Type B pancreatic cell (in vitro differentiated cells): Measurements from ENCODE around the gene LRMDA. TPM values are rescaled to one million over a fixed set of nuclear protein-coding genes. Genes with fewer than 3 reads are reported as not detected.
A peak's percentile ranks its signal among the peaks of the same experiment; 100 is the strongest.

Experiments
- DNase-seq: peaks from one replicate; pipeline ENCODE4 v3.0.0; 2021; ENCODE audit warnings: mixed read lengths; ENCODE audit not compliant: unreplicated experiment; ENCODE audit errors: extremely low spot score
- H3K27ac Mint-ChIP-seq: 2 replicates; pipeline ENCODE4 v1.8.0; 2021; ENCODE audit warnings: mild to moderate bottlenecking, mixed read lengths
- H3K27me3 Mint-ChIP-seq: 2 replicates; pipeline ENCODE4 v1.8.0; 2021; ENCODE audit warnings: mixed read lengths
- H3K36me3 Mint-ChIP-seq: 2 replicates; pipeline ENCODE4 v1.8.0; 2021; ENCODE audit warnings: mixed read lengths
- H3K4me1 Mint-ChIP-seq: one replicate; pipeline ENCODE4 v1.8.0; 2021; ENCODE audit warnings: mixed read lengths; ENCODE audit not compliant: unreplicated experiment
- H3K4me3 Mint-ChIP-seq: 2 replicates; pipeline ENCODE4 v1.8.0; 2021; ENCODE audit warnings: mild to moderate bottlenecking, mixed read lengths
- H3K9me3 Mint-ChIP-seq: 2 replicates; pipeline ENCODE4 v1.8.0; 2021; ENCODE audit warnings: mixed read lengths
- total RNA-seq: library from RNA; stranded (reverse); gene quantifications from 2 replicates; pipeline ENCODE4 v1.2.1, GENCODE V29; 2021; ENCODE audit warnings: low replicate concordance
- TF ChIP-seq, protein P1 (sequence below): fragments of 200-600 bp; sonication (generic); conservative IDR thresholded peaks from 2 replicates; pipeline ENCODE4 v1.5.0; 2021; ENCODE audit warnings: antibody characterized with exemption, mild to moderate bottlenecking

Gene LRMDA
- total RNA-seq, 1 donor from 2014 or later, result 2.0 TPM

- H3K27me3 Mint-ChIP-seq, result peaks cover 49% of the 10 kb centered on the region
- no peak for DNase-seq
- H3K27ac Mint-ChIP-seq, result no peak overlapping the region
- peaks cover 36% of the 10 kb centered on the region for H3K4me1 Mint-ChIP-seq
- H3K36me3 Mint-ChIP-seq, result peaks cover 7% of the 10 kb centered on the region
- TF ChIP-seq, protein P1, sequence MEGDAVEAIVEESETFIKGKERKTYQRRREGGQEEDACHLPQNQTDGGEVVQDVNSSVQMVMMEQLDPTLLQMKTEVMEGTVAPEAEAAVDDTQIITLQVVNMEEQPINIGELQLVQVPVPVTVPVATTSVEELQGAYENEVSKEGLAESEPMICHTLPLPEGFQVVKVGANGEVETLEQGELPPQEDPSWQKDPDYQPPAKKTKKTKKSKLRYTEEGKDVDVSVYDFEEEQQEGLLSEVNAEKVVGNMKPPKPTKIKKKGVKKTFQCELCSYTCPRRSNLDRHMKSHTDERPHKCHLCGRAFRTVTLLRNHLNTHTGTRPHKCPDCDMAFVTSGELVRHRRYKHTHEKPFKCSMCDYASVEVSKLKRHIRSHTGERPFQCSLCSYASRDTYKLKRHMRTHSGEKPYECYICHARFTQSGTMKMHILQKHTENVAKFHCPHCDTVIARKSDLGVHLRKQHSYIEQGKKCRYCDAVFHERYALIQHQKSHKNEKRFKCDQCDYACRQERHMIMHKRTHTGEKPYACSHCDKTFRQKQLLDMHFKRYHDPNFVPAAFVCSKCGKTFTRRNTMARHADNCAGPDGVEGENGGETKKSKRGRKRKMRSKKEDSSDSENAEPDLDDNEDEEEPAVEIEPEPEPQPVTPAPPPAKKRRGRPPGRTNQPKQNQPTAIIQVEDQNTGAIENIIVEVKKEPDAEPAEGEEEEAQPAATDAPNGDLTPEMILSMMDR, result no peak
- H3K9me3 Mint-ChIP-seq, result peaks cover 4% of the 10 kb centered on the region
- H3K4me3 Mint-ChIP-seq, result no peak overlapping the region
Measured at GRCh38 chr10:75774783-75775490, 343.5 kb downstream of the LRMDA start.

- no peak overlapping the region for H3K27ac Mint-ChIP-seq
- no peak for DNase-seq
- no peak overlapping the region for H3K4me3 Mint-ChIP-seq
- TF ChIP-seq, protein P1, result no peak
- H3K4me1 Mint-ChIP-seq, result peaks cover 22% of the 10 kb centered on the region
- peaks cover 11% of the 10 kb centered on the region for H3K36me3 Mint-ChIP-seq
- peaks cover 8% of the 10 kb centered on the region for H3K9me3 Mint-ChIP-seq
- H3K27me3 Mint-ChIP-seq, result peaks cover 50% of the 10 kb centered on the region
Measured at GRCh38 chr10:75776738-75777504, 345.5 kb downstream of the LRMDA start.

- peaks cover 26% of the 10 kb centered on the region for H3K4me1 Mint-ChIP-seq
- H3K27me3 Mint-ChIP-seq, result peaks cover 62% of the 10 kb centered on the region
- no peak overlapping the region for H3K4me3 Mint-ChIP-seq
- TF ChIP-seq, protein P1, result no peak
- peaks cover 9% of the 10 kb centered on the region for H3K36me3 Mint-ChIP-seq
- DNase-seq, result no peak
- no peak overlapping the region for H3K27ac Mint-ChIP-seq
- H3K9me3 Mint-ChIP-seq, result peaks cover 8% of the 10 kb centered on the region
Measured at GRCh38 chr10:75778665-75779064, 347.2 kb downstream of the LRMDA start.

DNA sequence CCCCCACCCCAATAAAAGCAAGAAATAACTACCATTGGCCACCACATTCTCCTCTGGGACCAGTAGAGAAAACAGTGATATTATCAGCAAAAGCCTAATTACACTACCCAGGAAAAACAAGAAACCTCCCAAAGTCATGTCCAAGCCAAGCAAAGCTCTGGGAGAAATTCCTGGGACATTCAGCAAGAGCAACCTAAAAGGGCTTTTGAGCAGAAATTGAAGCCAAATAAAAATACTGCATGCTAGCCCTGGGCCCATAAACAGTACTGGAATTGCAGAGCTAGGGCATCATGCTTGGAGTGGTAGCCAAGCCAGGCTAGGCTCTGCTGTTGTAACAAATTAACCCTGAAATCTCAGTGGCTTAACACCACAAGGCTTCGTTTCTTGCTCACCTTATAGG, 347.9 kb downstream of the LRMDA start:
- peaks cover 8% of the 10 kb centered on the region for H3K36me3 Mint-ChIP-seq
- TF ChIP-seq, protein P1, result no peak
- peaks cover 8% of the 10 kb centered on the region for H3K9me3 Mint-ChIP-seq
- H3K4me1 Mint-ChIP-seq, result peaks cover 24% of the 10 kb centered on the region
- H3K27me3 Mint-ChIP-seq, result peaks cover 64% of the 10 kb centered on the region
- H3K27ac Mint-ChIP-seq, result no peak overlapping the region
- H3K4me3 Mint-ChIP-seq, result no peak overlapping the region
- no peak for DNase-seq

- no peak for DNase-seq
- TF ChIP-seq, protein P1, result no peak
- H3K36me3 Mint-ChIP-seq, result peaks cover 8% of the 10 kb centered on the region
- H3K4me1 Mint-ChIP-seq, result peaks cover 14% of the 10 kb centered on the region
- H3K9me3 Mint-ChIP-seq, result peaks cover 8% of the 10 kb centered on the region
- peaks cover 72% of the 10 kb centered on the region for H3K27me3 Mint-ChIP-seq
- peak overlapping the region; percentile 56 for H3K4me3 Mint-ChIP-seq
- H3K27ac Mint-ChIP-seq, result no peak overlapping the region
Measured at GRCh38 chr10:75782463-75783248, 351.2 kb downstream of the LRMDA start.
